Measurements from ENCODE around the gene TRIM33.

TRIM33 gene

DNA sequence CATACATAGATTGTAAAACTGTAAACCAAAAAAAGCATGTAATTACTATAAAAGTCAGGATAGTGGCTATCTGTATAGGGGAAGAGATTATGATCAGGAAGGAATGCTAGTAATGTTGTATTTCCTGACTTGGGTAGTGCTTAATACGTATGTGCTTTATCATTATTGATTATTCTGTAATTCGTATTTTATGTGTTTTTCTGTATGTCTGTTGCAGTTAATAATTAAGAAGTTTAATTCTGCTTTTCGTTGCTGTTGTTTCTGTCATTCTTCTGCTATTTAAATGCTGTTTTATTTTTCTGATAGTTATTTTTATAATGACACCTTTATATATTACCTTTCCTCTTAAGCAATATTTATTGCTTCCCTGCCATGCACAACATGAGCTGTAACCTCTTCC is 29.3 kb upstream of the TRIM33 start:
- no peak overlapping the region for H2BK5ac ChIP-seq (ENCODE audit: low read depth, low read length, poor library complexity)
- H3K4me1 ChIP-seq (ENCODE audit: control insufficient read depth in 1 of 2, insufficient read depth in 2 of 2, low read length in 2 of 2): peaks cover 8 to 9% of the 10 kb centered on the region in 2 experiments
- H3K9ac ChIP-seq (ENCODE audit: low read length): no peak overlapping the region
- no peak overlapping the region for H4K91ac ChIP-seq (ENCODE audit: low read depth, low read length)
- no peak overlapping the region for H2AK5ac ChIP-seq (ENCODE audit: low read length)
- no peak overlapping the region for H3K4me3 ChIP-seq (ENCODE audit: low read depth, low read length)
- H3K27ac ChIP-seq (ENCODE audit: low read depth, low read length): no peak overlapping the region
- H2AFZ ChIP-seq (ENCODE audit: insufficient read depth, low read length, poor library complexity): no peak overlapping the region
- no peak overlapping the region for H3K18ac ChIP-seq (ENCODE audit: low read length)
- WGBS (ENCODE audit: extremely low coverage, insufficient coverage, insufficient read length): no CpG with 5 or more reads among the region's 3 CpGs
- no peak overlapping the region for H3K14ac ChIP-seq (ENCODE audit: low read length)
- no peak overlapping the region for H4K8ac ChIP-seq (ENCODE audit: low read depth, low read length)
- H3K36me3 ChIP-seq (ENCODE audit: control insufficient read depth in 1 of 2, insufficient read depth in 2 of 2, low read length in 2 of 2): no peaks in the 10 kb centered on the region
- H3K9me3 ChIP-seq (ENCODE audit: insufficient read depth, low read depth, low read length): peaks cover 8% of the 10 kb centered on the region
- no peak overlapping the region for H3K4me2 ChIP-seq (ENCODE audit: low read length)
- no peak overlapping the region for H2BK120ac ChIP-seq (ENCODE audit: insufficient read depth, low read length, poor library complexity)
- peak in 1 of 2 donors; percentile 91 for DNase-seq
- H3K4ac ChIP-seq (ENCODE audit: low read depth, low read length): no peak overlapping the region
- no peaks in the 10 kb centered on the region for H3K79me2 ChIP-seq (ENCODE audit: control insufficient read depth, insufficient read depth, low read length, poor library complexity)
- no peak overlapping the region for H2BK12ac ChIP-seq (ENCODE audit: low read length)
- no peak overlapping the region for H4K12ac ChIP-seq (ENCODE audit: low read depth, low read length)
- peaks cover 5% of the 10 kb centered on the region for H3K79me1 ChIP-seq (ENCODE audit: low read length)
- H3K27me3 ChIP-seq (ENCODE audit: insufficient read depth, low read length): no peaks in the 10 kb centered on the region
- no peak overlapping the region for H3K23ac ChIP-seq (ENCODE audit: low read length)

DNA sequence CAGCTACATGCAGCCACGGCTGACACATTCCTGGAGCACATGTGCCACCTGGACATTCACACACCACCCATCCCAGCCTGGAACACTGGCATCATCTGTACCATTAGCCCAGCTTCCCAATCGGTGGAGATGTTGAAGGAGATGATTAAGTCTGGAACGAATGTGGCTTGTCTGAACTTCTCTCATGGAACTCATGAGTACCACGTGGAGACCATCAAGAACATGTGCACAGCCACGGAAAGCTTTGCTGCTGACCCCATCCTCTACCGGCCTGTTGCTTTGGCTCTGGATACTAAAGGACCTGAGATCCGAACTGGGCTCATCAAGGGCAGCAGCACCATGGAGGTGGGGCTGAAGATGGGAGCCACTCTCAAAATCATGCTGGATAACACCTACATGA is 25.0 kb upstream of the TRIM33 start:
- H3K23ac ChIP-seq (ENCODE audit: low read length): no peak overlapping the region
- no peak overlapping the region for H3K9ac ChIP-seq (ENCODE audit: low read length)
- WGBS (ENCODE audit: extremely low coverage, insufficient coverage, insufficient read length): no CpG with 5 or more reads among the region's 7 CpGs
- no peaks in the 10 kb centered on the region for H3K27me3 ChIP-seq (ENCODE audit: insufficient read depth, low read length)
- H3K4me3 ChIP-seq (ENCODE audit: low read depth, low read length): no peak overlapping the region
- no peak overlapping the region for H3K4ac ChIP-seq (ENCODE audit: low read depth, low read length)
- H3K4me1 ChIP-seq (ENCODE audit: control insufficient read depth in 1 of 2, insufficient read depth in 2 of 2, low read length in 2 of 2): peaks cover 8 to 9% of the 10 kb centered on the region in 2 experiments
- peak overlapping the region; percentile 19 for H3K27ac ChIP-seq (ENCODE audit: low read depth, low read length)
- no peak overlapping the region for H2AFZ ChIP-seq (ENCODE audit: insufficient read depth, low read length, poor library complexity)
- H4K91ac ChIP-seq (ENCODE audit: low read depth, low read length): peak overlapping the region; percentile 75
- no peaks in the 10 kb centered on the region for H3K79me2 ChIP-seq (ENCODE audit: control insufficient read depth, insufficient read depth, low read length, poor library complexity)
- H3K14ac ChIP-seq (ENCODE audit: low read length): peak overlapping the region; percentile 3
- H3K79me1 ChIP-seq (ENCODE audit: low read length): peaks cover 5% of the 10 kb centered on the region
- H4K12ac ChIP-seq (ENCODE audit: low read depth, low read length): no peak overlapping the region
- peak overlapping the region; percentile 26 for H2BK120ac ChIP-seq (ENCODE audit: insufficient read depth, low read length, poor library complexity)
- H3K18ac ChIP-seq (ENCODE audit: low read length): peak overlapping the region; percentile 1
- H4K8ac ChIP-seq (ENCODE audit: low read depth, low read length): no peak overlapping the region
- no peaks in the 10 kb centered on the region for H3K36me3 ChIP-seq (ENCODE audit: control insufficient read depth in 1 of 2, insufficient read depth in 2 of 2, low read length in 2 of 2)
- H3K4me2 ChIP-seq (ENCODE audit: low read length): no peak overlapping the region
- no peak overlapping the region for H2AK5ac ChIP-seq (ENCODE audit: low read length)
- no peak for DNase-seq
- H3K9me3 ChIP-seq (ENCODE audit: insufficient read depth, low read depth, low read length): peaks cover 8% of the 10 kb centered on the region
- H2BK5ac ChIP-seq (ENCODE audit: low read depth, low read length, poor library complexity): no peak overlapping the region
- H2BK12ac ChIP-seq (ENCODE audit: low read length): no peak overlapping the region

DNA sequence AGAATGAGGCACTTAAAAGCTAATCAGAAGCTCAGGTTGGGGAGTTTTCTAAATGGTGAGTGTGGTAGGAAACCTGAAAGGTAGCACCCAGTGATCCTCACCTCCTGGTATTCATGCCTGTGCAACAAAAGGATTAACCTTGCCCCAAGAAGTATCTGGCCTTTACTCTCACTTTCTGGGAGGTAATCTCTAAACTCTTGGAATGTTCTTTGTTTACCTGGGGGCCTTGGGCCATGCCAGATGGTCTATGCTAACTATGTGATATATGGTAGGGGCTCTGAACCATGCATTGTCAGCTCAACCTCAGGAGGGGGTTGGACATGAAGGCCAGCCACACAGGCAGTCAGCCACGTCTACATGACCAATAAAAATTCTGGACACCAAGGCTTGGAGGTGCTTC is 24.4 kb upstream of the TRIM33 start:
- no peak overlapping the region for H2BK5ac ChIP-seq (ENCODE audit: low read depth, low read length, poor library complexity)
- peak overlapping the region; percentile 75 for H4K91ac ChIP-seq (ENCODE audit: low read depth, low read length)
- no peak overlapping the region for H4K8ac ChIP-seq (ENCODE audit: low read depth, low read length)
- no peak overlapping the region for H4K12ac ChIP-seq (ENCODE audit: low read depth, low read length)
- peaks cover 5% of the 10 kb centered on the region for H3K79me1 ChIP-seq (ENCODE audit: low read length)
- DNase-seq: peak; percentile 72 to 92
- H3K79me2 ChIP-seq (ENCODE audit: control insufficient read depth, insufficient read depth, low read length, poor library complexity): no peaks in the 10 kb centered on the region
- no peaks in the 10 kb centered on the region for H3K36me3 ChIP-seq (ENCODE audit: control insufficient read depth in 1 of 2, insufficient read depth in 2 of 2, low read length in 2 of 2)
- H3K4me1 ChIP-seq (ENCODE audit: control insufficient read depth in 1 of 2, insufficient read depth in 2 of 2, low read length in 2 of 2): peaks cover 8 to 9% of the 10 kb centered on the region in 2 experiments
- H3K27ac ChIP-seq (ENCODE audit: low read depth, low read length): peak overlapping the region; percentile 19
- no peak overlapping the region for H3K4me2 ChIP-seq (ENCODE audit: low read length)
- WGBS (ENCODE audit: extremely low coverage, insufficient coverage, insufficient read length): no CpG with 5 or more reads among the region's 1 CpG
- H3K18ac ChIP-seq (ENCODE audit: low read length): no peak overlapping the region
- H2AFZ ChIP-seq (ENCODE audit: insufficient read depth, low read length, poor library complexity): no peak overlapping the region
- peaks cover 8% of the 10 kb centered on the region for H3K9me3 ChIP-seq (ENCODE audit: insufficient read depth, low read depth, low read length)
- no peak overlapping the region for H3K14ac ChIP-seq (ENCODE audit: low read length)
- no peak overlapping the region for H2AK5ac ChIP-seq (ENCODE audit: low read length)
- H3K27me3 ChIP-seq (ENCODE audit: insufficient read depth, low read length): no peaks in the 10 kb centered on the region
- no peak overlapping the region for H2BK12ac ChIP-seq (ENCODE audit: low read length)
- no peak overlapping the region for H3K9ac ChIP-seq (ENCODE audit: low read length)
- no peak overlapping the region for H3K23ac ChIP-seq (ENCODE audit: low read length)
- no peak overlapping the region for H3K4me3 ChIP-seq (ENCODE audit: low read depth, low read length)
- H2BK120ac ChIP-seq (ENCODE audit: insufficient read depth, low read length, poor library complexity): no peak overlapping the region
- no peak overlapping the region for H3K4ac ChIP-seq (ENCODE audit: low read depth, low read length)

- no CpG with 5 or more reads among the region's 1 CpG for WGBS (ENCODE audit: extremely low coverage, insufficient coverage, insufficient read length)
- Histone ChIP-seq H3K27ac (ENCODE audit: low read depth, low read length) (no peak overlapping the region), H3K9ac (ENCODE audit: low read length) (no peak overlapping the region), H4K8ac (ENCODE audit: low read depth, low read length) (no peak overlapping the region), H3K14ac (ENCODE audit: low read length) (no peak overlapping the region), H3K27me3 (ENCODE audit: insufficient read depth, low read length) (no peaks in the 10 kb centered on the region), H3K23ac (ENCODE audit: low read length) (no peak overlapping the region), H2BK12ac (ENCODE audit: low read length) (no peak overlapping the region), H3K4me2 (ENCODE audit: low read length) (no peak overlapping the region), H3K79me2 (ENCODE audit: control insufficient read depth, insufficient read depth, low read length, poor library complexity) (no peaks in the 10 kb centered on the region), H2AK5ac (ENCODE audit: low read length) (no peak overlapping the region), H3K18ac (ENCODE audit: low read length) (no peak overlapping the region), H3K4ac (ENCODE audit: low read depth, low read length) (no peak overlapping the region), H3K36me3 (ENCODE audit: control insufficient read depth in 1 of 2, insufficient read depth in 2 of 2, low read length in 2 of 2) (no peaks in the 10 kb centered on the region), H3K4me1 (ENCODE audit: control insufficient read depth in 1 of 2, insufficient read depth in 2 of 2, low read length in 2 of 2) (peaks cover 4 to 5% of the 10 kb centered on the region in 2 experiments), H4K91ac (ENCODE audit: low read depth, low read length) (no peak overlapping the region), H4K12ac (ENCODE audit: low read depth, low read length) (no peak overlapping the region), H3K79me1 (ENCODE audit: low read length) (no peaks in the 10 kb centered on the region), H2BK120ac (ENCODE audit: insufficient read depth, low read length, poor library complexity) (no peak overlapping the region), H3K9me3 (ENCODE audit: insufficient read depth, low read depth, low read length) (peaks cover 2% of the 10 kb centered on the region), H2BK5ac (ENCODE audit: low read depth, low read length, poor library complexity) (no peak overlapping the region), H2AFZ (ENCODE audit: insufficient read depth, low read length, poor library complexity) (no peak overlapping the region), H3K4me3 (ENCODE audit: low read depth, low read length) (no peak overlapping the region)
- no peak for DNase-seq
Observed at GRCh38 chr1:114531094-114531493, 20.1 kb upstream of the TRIM33 start.
